ENCODE measurements around the gene TET3. TPM values are rescaled to one million over a fixed set of nuclear protein-coding genes. Genes with fewer than 3 reads are reported as not detected.

The TET3 gene
- total and polyA plus RNA-seq, 2 donors (not counting 3 experiments of a cell fraction or from before 2014, with no cell fraction given): 3.4 to 15.6 TPM

GRCh38 chr2:73961274-73961673 lies 23.4 kb upstream of the TET3 start:
- ChIA-PET CTCF (no interaction called here), POLR2A (no interaction called here)
- no peaks in the 10 kb centered on the region for H3K27me3 ChIP-seq (ENCODE audit: control insufficient read depth in 2 of 2, insufficient read depth in 2 of 2, low read length in 2 of 2)
- H3K36me3 ChIP-seq (ENCODE audit: control insufficient read depth in 2 of 2, extremely low read depth in 1 of 2, insufficient read depth in 2 of 2, low read length in 2 of 2): peaks cover 2 to 6% of the 10 kb centered on the region in 2 experiments
- no peaks in the 10 kb centered on the region for H4K20me1 ChIP-seq (replicated peaks; ENCODE audit: control insufficient read depth, extremely low read depth, insufficient read depth, low read length)
- TF ChIP-seq MAX (IDR thresholded peaks at IDR 0.05; ENCODE audit: insufficient read depth, insufficient read length): no peak
- TF ChIP-seq JUN (IDR thresholded peaks at IDR 0.05; ENCODE audit: borderline replicate concordance, insufficient read depth, insufficient read length, low read depth): no peak
- TF ChIP-seq EZH2 (IDR thresholded peaks at IDR 0.05; ENCODE audit: borderline replicate concordance, low read depth, low read length, severe bottlenecking): no peak
- no peak for TF ChIP-seq POLR2AphosphoS5 (IDR thresholded peaks at IDR 0.05; ENCODE audit: insufficient read depth, low read depth, low read length)
- no peak for TF ChIP-seq GATA2 (IDR thresholded peaks at IDR 0.05; ENCODE audit: insufficient read depth, insufficient read length, low read depth, low read length)
- TF ChIP-seq MYC (IDR thresholded peaks at IDR 0.05; ENCODE audit: low read depth, low read length): no peak
- TF ChIP-seq CTCF (IDR thresholded peaks at IDR 0.05; ENCODE audit: extremely low read depth in 1 of 2, insufficient read depth in 1 of 2, low read depth in 1 of 2, low read length in 2 of 2): no peak
- TF ChIP-seq POLR2A (IDR thresholded peaks at IDR 0.05; ENCODE audit: low read depth, low read length): no peak
- no peak for TF ChIP-seq FOS (IDR thresholded peaks at IDR 0.05; ENCODE audit: borderline replicate concordance, insufficient read depth, low read length)
- no TSS peak for BruUV-seq (replicated peaks)
- no peak overlapping the region for H3K4me2 ChIP-seq (ENCODE audit: insufficient read depth, low read length)
- intact Hi-C loops (cut with micrococcal nuclease): no loop called here
- H3K4me3 ChIP-seq (replicated peaks in 1 of 3; ENCODE audit: insufficient read depth in 1 of 3, low read depth in 1 of 3, low read length in 3 of 3): no peak overlapping the region
- H3K9me3 ChIP-seq (replicated peaks; ENCODE audit: control insufficient read depth, insufficient read depth, low read length): no peaks in the 10 kb centered on the region
- dilution Hi-C loops (cut with MboI; ENCODE audit: extremely low pct_ligation_motif_present, low sequenced_read_pairs): no loop called here
- FAIRE-seq: no peak
- H3K9ac ChIP-seq (replicated peaks; ENCODE audit: extremely low read depth, insufficient read depth, low read length): no peak overlapping the region
- H3K27ac ChIP-seq (ENCODE audit: insufficient read depth, low read depth, low read length): no peak overlapping the region
- no peaks in the 10 kb centered on the region for H3K79me2 ChIP-seq (ENCODE audit: control insufficient read depth, insufficient read depth, low read length)
- no peak for DNase-seq (ENCODE audit: low read depth, low spot score)
- no peaks in the 10 kb centered on the region for H3K4me1 ChIP-seq (ENCODE audit: control insufficient read depth, extremely low read depth, insufficient read depth, low read length)
- H3K9me1 ChIP-seq (replicated peaks; ENCODE audit: control insufficient read depth, extremely low read depth, insufficient read depth, low read length): no peaks in the 10 kb centered on the region
- H2AFZ ChIP-seq (ENCODE audit: low read depth, low read length): no peak overlapping the region

Data from endothelial cell of umbilical vein (primary cell).